Activated CD4-positive, alpha-beta T cell treated with anti-CD3 and anti-CD28 coated beads, Interleukin-2, amount 10 ng/mL, durations not matched to agents 24 days and 14 days (primary cell): ENCODE results near the gene STYXL1. TPM values are rescaled to one million over a fixed set of nuclear protein-coding genes. Genes with fewer than 3 reads are reported as not detected.
A peak's percentile ranks its signal among the peaks of the same experiment; 100 is the strongest.

Experiments used
- DNase-seq: peaks from one replicate; pipeline ENCODE4 v3.0.0; 2022
- H3K27ac Mint-ChIP-seq: one replicate; pipeline ENCODE4 v1.8.0; 2022; ENCODE audit warnings: mild to moderate bottlenecking, mixed read lengths
- H3K27me3 Mint-ChIP-seq: one replicate; pipeline ENCODE4 v1.8.0; 2022; ENCODE audit warnings: mixed read lengths
- H3K36me3 Mint-ChIP-seq: one replicate; pipeline ENCODE4 v1.8.0; 2022; ENCODE audit warnings: low read depth, mild to moderate bottlenecking, mixed read lengths
- H3K4me1 Mint-ChIP-seq: one replicate; pipeline ENCODE4 v1.8.0; 2021; ENCODE audit warnings: mixed read lengths
- H3K4me3 Mint-ChIP-seq: one replicate; pipeline ENCODE4 v1.8.0; 2022; ENCODE audit warnings: mild to moderate bottlenecking, moderate library complexity, mixed read lengths
- H3K9me3 Mint-ChIP-seq: one replicate; pipeline ENCODE4 v1.8.0; 2021; ENCODE audit warnings: mixed read lengths
- intact Hi-C: fragments of 100-400 bp; cut with micrococcal nuclease; formaldehyde crosslinking; loops from one replicate; pipeline ENCODE4 v1.15.1; 2023
- total RNA-seq: library from RNA; stranded (reverse); gene quantifications from 2 replicates; pipeline ENCODE4 v1.2.3, GENCODE V29; 2022

The STYXL1 gene
- total RNA-seq, 1 donor from 2014 or later = 33.6 TPM

GRCh38 chr7:76003351-76003750 is 44.4 kb downstream of the STYXL1 start:
- Mint-ChIP-seq H3K4me3 (no peak overlapping the region), H3K36me3 (peaks cover 37% of the 10 kb centered on the region), H3K27me3 (no peaks in the 10 kb centered on the region), H3K4me1 (peaks cover 14% of the 10 kb centered on the region), H3K27ac (no peak overlapping the region), H3K9me3 (no peaks in the 10 kb centered on the region)
- DNase-seq = no peak
- intact Hi-C loops = no loop called here

- no peak for DNase-seq
- intact Hi-C loops = no loop called here
- no peak overlapping the region for H3K4me3 Mint-ChIP-seq
- H3K36me3 Mint-ChIP-seq = peaks cover 35% of the 10 kb centered on the region
- H3K27ac Mint-ChIP-seq = no peak overlapping the region
- peaks cover 11% of the 10 kb centered on the region for H3K4me1 Mint-ChIP-seq
- no peaks in the 10 kb centered on the region for H3K9me3 Mint-ChIP-seq
- no peaks in the 10 kb centered on the region for H3K27me3 Mint-ChIP-seq
Observed at GRCh38 chr7:76002822-76003221, 45.0 kb downstream of the STYXL1 start.

- H3K9me3 Mint-ChIP-seq = no peaks in the 10 kb centered on the region
- DNase-seq = no peak
- peaks cover 14% of the 10 kb centered on the region for H3K4me1 Mint-ChIP-seq
- peaks cover 39% of the 10 kb centered on the region for H3K36me3 Mint-ChIP-seq
- H3K27me3 Mint-ChIP-seq = no peaks in the 10 kb centered on the region
- H3K27ac Mint-ChIP-seq = no peak overlapping the region
- intact Hi-C loops = no loop called here
- H3K4me3 Mint-ChIP-seq = no peak overlapping the region
Observed at GRCh38 chr7:76002139-76002538, 45.7 kb downstream of the STYXL1 start.

- Mint-ChIP-seq H3K4me3 (no peak overlapping the region), H3K27me3 (no peaks in the 10 kb centered on the region), H3K36me3 (peaks cover 45% of the 10 kb centered on the region), H3K27ac (no peak overlapping the region), H3K9me3 (no peaks in the 10 kb centered on the region), H3K4me1 (peaks cover 17% of the 10 kb centered on the region)
- intact Hi-C loops = no loop called here
- no peak for DNase-seq
Observed at GRCh38 chr7:76000566-76000965, 47.2 kb downstream of the STYXL1 start.

- no peak for DNase-seq
- no peaks in the 10 kb centered on the region for H3K9me3 Mint-ChIP-seq
- no peaks in the 10 kb centered on the region for H3K27me3 Mint-ChIP-seq
- H3K4me1 Mint-ChIP-seq = peaks cover 22% of the 10 kb centered on the region
- H3K27ac Mint-ChIP-seq = no peak overlapping the region
- H3K36me3 Mint-ChIP-seq = peaks cover 32% of the 10 kb centered on the region
- no peak overlapping the region for H3K4me3 Mint-ChIP-seq
- intact Hi-C loops = no loop called here
Observed at GRCh38 chr7:75998038-75998437, 49.8 kb downstream of the STYXL1 start.

GRCh38 chr7:75996476-75996875 is 51.3 kb downstream of the STYXL1 start:
- intact Hi-C loops = no loop called here
- Mint-ChIP-seq H3K36me3 (peaks cover 25% of the 10 kb centered on the region), H3K4me1 (peaks cover 24% of the 10 kb centered on the region), H3K27me3 (no peaks in the 10 kb centered on the region), H3K9me3 (no peaks in the 10 kb centered on the region), H3K27ac (no peak overlapping the region), H3K4me3 (no peak overlapping the region)
- no peak for DNase-seq

- Mint-ChIP-seq H3K9me3 (no peaks in the 10 kb centered on the region), H3K27me3 (no peaks in the 10 kb centered on the region), H3K4me1 (peaks cover 26% of the 10 kb centered on the region), H3K36me3 (peaks cover 24% of the 10 kb centered on the region), H3K4me3 (peak overlapping the region; percentile 12), H3K27ac (no peak overlapping the region)
- no peak for DNase-seq
- intact Hi-C loops = loop anchor here (2.0 kb wide), 1 partner anchor 53 kb away; the partner anchor contains the start of gene MDH2
Observed at GRCh38 chr7:75995996-75996395, 51.8 kb downstream of the STYXL1 start.

GRCh38 chr7:75995052-75995471 is 52.7 kb downstream of the STYXL1 start:
- Mint-ChIP-seq H3K27ac (no peak overlapping the region), H3K4me1 (peaks cover 32% of the 10 kb centered on the region), H3K4me3 (peak overlapping the region; percentile 81), H3K9me3 (no peaks in the 10 kb centered on the region), H3K27me3 (no peaks in the 10 kb centered on the region), H3K36me3 (peaks cover 26% of the 10 kb centered on the region)
- DNase-seq = no peak
- intact Hi-C loops = loop anchor here (2.0 kb wide), 1 partner anchor 54 kb away; the partner anchor contains the start of gene MDH2

- H3K27ac Mint-ChIP-seq = peak within 1 kb of the TSS; percentile 41
- H3K4me3 Mint-ChIP-seq = peak within 1 kb of the TSS; percentile 81
- peaks cover 36% of the 10 kb centered on the region for H3K4me1 Mint-ChIP-seq
- intact Hi-C loops = loop anchor here (1.0 to 5.0 kb wide), 4 partner anchors 15 to 117 kb away; partner anchors contain the start of genes MDH2, POR and RHBDD2
- no peaks in the 10 kb centered on the region for H3K27me3 Mint-ChIP-seq
- DNase-seq = peak; percentile 99
- peaks cover 26% of the 10 kb centered on the region for H3K36me3 Mint-ChIP-seq
- no peaks in the 10 kb centered on the region for H3K9me3 Mint-ChIP-seq
Observed at GRCh38 chr7:75994388-75995051, 53.3 kb downstream of the STYXL1 start, which contains the start of gene TMEM120A. Gene TMEM120A, minus strand, starts transcription at chr7:75994595. Its CDS starts 25 bp downstream, at chr7:75994570.

- no peaks in the 10 kb centered on the region for H3K9me3 Mint-ChIP-seq
- peak overlapping the region; percentile 41 for H3K27ac Mint-ChIP-seq
- peaks cover 23% of the 10 kb centered on the region for H3K36me3 Mint-ChIP-seq
- DNase-seq = peak; percentile 76
- peak overlapping the region; percentile 81 for H3K4me3 Mint-ChIP-seq
- H3K4me1 Mint-ChIP-seq = peaks cover 36% of the 10 kb centered on the region
- intact Hi-C loops = loop anchor here (1.0 to 5.0 kb wide), 4 partner anchors 15 to 117 kb away; partner anchors contain the start of genes MDH2, POR and RHBDD2
- no peaks in the 10 kb centered on the region for H3K27me3 Mint-ChIP-seq
Observed at GRCh38 chr7:75993689-75994387, 54.0 kb downstream of the STYXL1 start.

GRCh38 chr7:75992083-75992755 is 55.6 kb downstream of the STYXL1 start:
- no peaks in the 10 kb centered on the region for H3K27me3 Mint-ChIP-seq
- H3K27ac Mint-ChIP-seq = no peak overlapping the region
- H3K9me3 Mint-ChIP-seq = no peaks in the 10 kb centered on the region
- no peak overlapping the region for H3K4me3 Mint-ChIP-seq
- no peak for DNase-seq
- H3K4me1 Mint-ChIP-seq = peaks cover 27% of the 10 kb centered on the region
- H3K36me3 Mint-ChIP-seq = peaks cover 17% of the 10 kb centered on the region
- intact Hi-C loops = loop anchor here (5.0 kb wide), 1 partner anchor 115 kb away; the partner anchor contains the start of gene RHBDD2

- no peak for DNase-seq
- peaks cover 22% of the 10 kb centered on the region for H3K4me1 Mint-ChIP-seq
- H3K36me3 Mint-ChIP-seq = peaks cover 17% of the 10 kb centered on the region
- H3K27me3 Mint-ChIP-seq = no peaks in the 10 kb centered on the region
- H3K4me3 Mint-ChIP-seq = no peak overlapping the region
- no peaks in the 10 kb centered on the region for H3K9me3 Mint-ChIP-seq
- no peak overlapping the region for H3K27ac Mint-ChIP-seq
- intact Hi-C loops = loop anchor here (5.0 kb wide), 1 partner anchor 114 kb away; the partner anchor contains the start of gene RHBDD2
Observed at GRCh38 chr7:75991531-75992082, 56.2 kb downstream of the STYXL1 start.
